ENCODE measurements around the gene MET. TPM values are rescaled to one million over a fixed set of nuclear protein-coding genes. Genes with fewer than 3 reads are reported as not detected.

The MET gene
- total and polyA plus RNA-seq, 2 of the 8 experiments (the other 6 are each of a cell fraction or from before 2014, with no cell fraction given): 3.5 to 12.9 TPM

GRCh38 chr7:116692401-116693308 lies 20.7 kb downstream of the MET start:
- CTCF ChIA-PET (ENCODE audit: partially characterized antibody): no interaction called here
- Histone ChIP-seq H4K5ac (ENCODE audit: insufficient read length, low read depth, low read length) (no peak overlapping the region), H3K9me3 (ENCODE audit: insufficient read depth in 2 of 2, low read depth in 1 of 2, low read length in 1 of 2) (no peaks in the 10 kb centered on the region), H3K23ac (ENCODE audit: insufficient read length) (no peak overlapping the region), H2BK15ac (ENCODE audit: low read length) (no peak overlapping the region), H2BK5ac (ENCODE audit: low read depth, low read length) (no peak overlapping the region), H2BK20ac (ENCODE audit: low read length) (no peak overlapping the region), H3K4me2 (ENCODE audit: insufficient read depth in 1 of 2, low read depth in 2 of 2, low read length in 2 of 2) (no peak overlapping the region), H4K20me1 (replicated peaks in 1 of 2; ENCODE audit: control insufficient read depth in 1 of 2, insufficient read depth in 2 of 2, low read length in 2 of 2) (no peaks in the 10 kb centered on the region), H2AK5ac (ENCODE audit: low read depth, low read length) (no peak overlapping the region), H2AFZ (ENCODE audit: low read length) (no peak overlapping the region), H3K56ac (replicated peaks; ENCODE audit: insufficient read length, low read depth, low read length) (no peak overlapping the region), H3K79me1 (ENCODE audit: low read depth, low read length) (no peaks in the 10 kb centered on the region), H3K36me3 (ENCODE audit: control insufficient read depth in 2 of 4, insufficient read depth in 4 of 4, low read length in 3 of 4) (no peaks in the 10 kb centered on the region), H2BK120ac (replicated peaks; ENCODE audit: low read depth, low read length) (no peak overlapping the region), H2BK12ac (ENCODE audit: low read depth, low read length) (no peak overlapping the region), H4K8ac (ENCODE audit: extremely low read depth, insufficient read depth, low read length) (no peak overlapping the region), H3K18ac (ENCODE audit: extremely low read depth, low read length) (no peak overlapping the region), H3K27ac (ENCODE audit: low read depth, low read length) (no peak overlapping the region), H3K9ac (replicated peaks in 1 of 4; ENCODE audit: extremely low read depth in 1 of 4, low read depth in 3 of 4, low read length in 3 of 4) (no peak overlapping the region), H3K14ac (ENCODE audit: insufficient read length) (no peak overlapping the region), H3K4ac (replicated peaks; ENCODE audit: insufficient read length, low read depth, low read length) (no peak overlapping the region), H3K23me2 (ENCODE audit: low read depth, low read length) (no peaks in the 10 kb centered on the region), H3K4me3 (ENCODE audit: extremely low read depth in 1 of 4, insufficient read depth in 2 of 4, low read depth in 3 of 4, low read length in 4 of 4) (no peak overlapping the region), H3K27me3 (replicated peaks in 1 of 4; ENCODE audit: control insufficient read depth in 3 of 4, extremely low read depth in 1 of 4, insufficient read depth in 3 of 4, low read length in 3 of 4) (no peaks in the 10 kb centered on the region), H3K4me1 (replicated peaks in 1 of 4; ENCODE audit: control insufficient read depth in 3 of 4, insufficient read depth in 4 of 4, low read length in 3 of 4) (peaks cover 0 to 8% (median 3%) of the 10 kb centered on the region in 4 experiments; a peak in 3 of 7 replicates), H3K79me2 (ENCODE audit: control insufficient read depth in 1 of 2, insufficient read depth in 2 of 2, low read length in 2 of 2) (no peaks in the 10 kb centered on the region), H4K91ac (replicated peaks; ENCODE audit: insufficient read length, low read length) (no peak overlapping the region)
- DNase-seq (ENCODE audit: low read depth in 1 of 2, low spot score in 2 of 2) (no peak), FAIRE-seq (no peak)
- WGBS, 2 experiments (ENCODE audit: extremely low coverage in 1 of 2, insufficient coverage in 1 of 2, insufficient read length in 1 of 2, insufficient replicate concordance in 2 of 2, low coverage in 1 of 2, low lambda C conversion rate in 2 of 2, missing lambda C conversion rate in 1 of 2): 88% methylated on average over 5 of the region's 5 CpGs; no CpG with 5 or more reads in 1 of the 2 experiments
- TF ChIP-seq TAF7 (optimal IDR thresholded peaks at IDR 0.05; ENCODE audit: borderline replicate concordance, low read depth, low read length) (no peak), ATF3 (IDR thresholded peaks at IDR 0.05; ENCODE audit: insufficient read depth, low read depth, low read length) (no peak), ZNF274 (IDR thresholded peaks at IDR 0.05; ENCODE audit: borderline replicate concordance, extremely low read depth, low read length) (no peak), E2F6 (IDR thresholded peaks at IDR 0.05) (no peak), CBX5 (IDR thresholded peaks at IDR 0.05; ENCODE audit: low read depth, low read length) (no peak), POLR2A (IDR thresholded peaks at IDR 0.05; ENCODE audit: control extremely low read depth in 1 of 2, low read depth in 2 of 2, low read length in 2 of 2) (no peak)
- POLR2A ChIA-PET (ENCODE audit: partially characterized antibody): no interaction called here
